OCI-LY3 (cell line): ENCODE data around the gene GNAZ.

Source experiments
- H2AFZ ChIP-seq: fragments of 200-600, 300-600 bp; shearing (Covaris generic); 2 replicates; pipeline ENCODE4 v1.6.0; 2014; ENCODE audit warnings: antibody characterized with exemption, low read depth, low read length
- H3K27ac ChIP-seq: fragments of 200-600, 300-600 bp; sonication (generic); 2 replicates; pipeline ENCODE4 v1.5.1; 2014; ENCODE audit warnings: mild to moderate bottlenecking, low read length, moderate library complexity, mixed read lengths
- H3K27me3 ChIP-seq: fragments of 200-600, 300-600 bp; sonication (generic); 2 replicates; pipeline ENCODE4 v1.6.1; 2014; ENCODE audit warnings: low read depth, low read length, mixed read lengths
- H3K36me3 ChIP-seq: fragments of 200-600, 300-600 bp; sonication (generic); replicated peaks from 2 replicates; pipeline ENCODE3; 2014; ENCODE audit warnings: low read depth, low read length, mixed read lengths
- H3K4me1 ChIP-seq: fragments of 300-600, 200-600 bp; sonication (generic); 2 replicates; pipeline ENCODE4 v1.6.1; 2014; ENCODE audit warnings: low read length, mixed read lengths
- H3K4me2 ChIP-seq: fragments of 200-600, 300-600 bp; sonication (generic); 2 replicates; pipeline ENCODE4 v1.6.1; 2014; ENCODE audit warnings: low read length, mixed read lengths
- H3K4me3 ChIP-seq: fragments of 300-600, 200-600 bp; sonication (generic); 2 replicates; pipeline ENCODE4 v1.5.1; 2014; ENCODE audit warnings: antibody characterized with exemption, mild to moderate bottlenecking, low read length, moderate library complexity
- H3K79me2 ChIP-seq: fragments of 300-600, 200-600 bp; shearing (Covaris generic); 2 replicates; pipeline ENCODE4 v1.6.1; 2014; ENCODE audit warnings: mild to moderate bottlenecking, low read length, mixed read lengths
- H3K9ac ChIP-seq: fragments of 300-600, 200-600 bp; shearing (Covaris generic); 2 replicates; pipeline ENCODE4 v1.6.0; 2014; ENCODE audit warnings: mild to moderate bottlenecking, low read length, moderate library complexity
- H3K9me3 ChIP-seq: fragments of 200-600, 300-600 bp; shearing (Covaris generic); 2 replicates; pipeline ENCODE4 v1.6.1; 2014; ENCODE audit warnings: low read length, mixed read lengths; ENCODE audit not compliant: insufficient read depth
- H4K20me1 ChIP-seq: fragments of 200-600, 300-600 bp; sonication (generic); 2 replicates; pipeline ENCODE4 v1.6.1; 2016; ENCODE audit warnings: low read length, mixed read lengths; ENCODE audit not compliant: insufficient read depth
- EZH2phosphoT487 ChIP-seq: fragments of 200-600 bp; shearing (Covaris generic); IDR thresholded peaks from 2 replicates; pipeline ENCODE4 v1.6.1; 2018; ENCODE audit warnings: antibody characterized with exemption, mixed run types, low read depth
- TF ChIP-seq, protein P1 (sequence below): fragments of 200-600, 300-600 bp; sonication (generic); IDR thresholded peaks from 2 replicates; pipeline ENCODE4 v1.5.1; 2014; ENCODE audit warnings: antibody characterized with exemption, low read length, low read depth

GNAZ gene

DNA sequence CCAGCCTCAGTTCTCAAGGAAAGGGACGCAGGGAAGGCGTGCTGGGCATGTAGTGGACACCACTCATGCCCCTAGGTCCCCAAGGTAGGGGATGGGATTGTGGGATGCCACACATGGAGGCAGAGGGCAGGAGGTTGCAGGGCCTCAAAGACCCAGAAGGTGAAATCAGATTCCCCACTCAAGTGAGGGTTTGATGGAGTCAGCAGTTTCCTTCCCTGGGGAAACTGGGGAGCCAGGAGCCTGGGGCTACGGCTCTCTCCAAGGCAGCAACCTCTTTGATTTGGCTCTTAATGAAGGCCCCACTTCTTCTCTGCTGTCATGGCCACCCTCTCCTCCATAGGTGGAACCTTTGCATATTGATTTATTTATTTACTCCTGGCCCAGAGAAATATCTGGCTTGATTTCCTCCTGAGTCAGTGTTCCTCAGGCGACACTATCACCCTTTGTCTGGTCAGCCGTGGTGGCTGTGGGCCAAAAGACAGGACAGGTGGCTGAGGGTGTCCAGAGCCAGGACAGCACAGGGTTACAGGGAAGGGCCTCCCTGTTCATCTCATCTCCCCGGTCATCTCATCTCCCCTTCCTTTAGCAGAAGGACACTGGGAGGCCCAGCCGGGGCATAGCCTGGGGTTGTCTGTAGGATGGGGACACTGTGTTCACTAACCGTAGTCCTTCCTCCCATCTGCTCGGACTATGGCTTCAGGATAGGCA lies 9.6 kb downstream of the GNAZ start:
- no peak for TF ChIP-seq EZH2phosphoT487
- TF ChIP-seq, protein P1, sequence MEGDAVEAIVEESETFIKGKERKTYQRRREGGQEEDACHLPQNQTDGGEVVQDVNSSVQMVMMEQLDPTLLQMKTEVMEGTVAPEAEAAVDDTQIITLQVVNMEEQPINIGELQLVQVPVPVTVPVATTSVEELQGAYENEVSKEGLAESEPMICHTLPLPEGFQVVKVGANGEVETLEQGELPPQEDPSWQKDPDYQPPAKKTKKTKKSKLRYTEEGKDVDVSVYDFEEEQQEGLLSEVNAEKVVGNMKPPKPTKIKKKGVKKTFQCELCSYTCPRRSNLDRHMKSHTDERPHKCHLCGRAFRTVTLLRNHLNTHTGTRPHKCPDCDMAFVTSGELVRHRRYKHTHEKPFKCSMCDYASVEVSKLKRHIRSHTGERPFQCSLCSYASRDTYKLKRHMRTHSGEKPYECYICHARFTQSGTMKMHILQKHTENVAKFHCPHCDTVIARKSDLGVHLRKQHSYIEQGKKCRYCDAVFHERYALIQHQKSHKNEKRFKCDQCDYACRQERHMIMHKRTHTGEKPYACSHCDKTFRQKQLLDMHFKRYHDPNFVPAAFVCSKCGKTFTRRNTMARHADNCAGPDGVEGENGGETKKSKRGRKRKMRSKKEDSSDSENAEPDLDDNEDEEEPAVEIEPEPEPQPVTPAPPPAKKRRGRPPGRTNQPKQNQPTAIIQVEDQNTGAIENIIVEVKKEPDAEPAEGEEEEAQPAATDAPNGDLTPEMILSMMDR: no peak

DNA sequence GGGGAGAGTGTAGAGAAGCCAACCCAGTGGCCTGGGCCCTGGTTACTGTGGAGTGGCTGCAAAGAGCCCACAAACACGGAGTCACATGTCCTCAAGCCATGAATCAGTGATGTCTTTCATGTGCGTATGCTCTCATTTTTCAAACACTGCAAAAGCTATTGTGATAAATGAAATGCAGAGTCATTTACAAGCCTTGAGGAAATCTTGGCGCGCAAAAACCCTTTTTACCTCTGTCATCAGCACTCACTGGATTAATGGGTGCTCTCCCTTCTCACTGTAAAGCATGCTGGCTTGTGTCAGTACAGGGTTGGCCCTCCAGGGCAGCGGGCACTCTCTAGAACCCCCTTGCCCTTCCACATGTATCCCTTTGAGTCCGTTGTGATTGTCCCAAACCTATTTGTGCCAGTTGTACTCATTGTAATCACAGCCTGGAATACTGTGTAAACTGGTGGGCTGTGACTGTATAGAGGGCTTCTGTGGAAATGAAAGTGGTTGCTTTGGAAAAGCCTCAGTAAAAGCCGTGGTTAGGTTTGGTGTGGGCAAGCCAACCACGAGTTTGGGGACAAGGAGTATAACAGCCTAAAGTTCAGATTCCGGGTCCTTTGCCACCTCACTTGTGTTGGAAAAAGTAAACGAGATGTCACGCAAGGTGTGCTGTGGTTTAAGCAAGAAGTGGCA lies 10.4 kb downstream of the GNAZ start:
- Histone ChIP-seq H3K27ac (no peak overlapping the region), H3K4me1 (no peaks in the 10 kb centered on the region), H2AFZ (no peak overlapping the region), H3K27me3 (no peaks in the 10 kb centered on the region), H3K36me3 (peaks cover 41% of the 10 kb centered on the region), H3K4me3 (no peak overlapping the region), H3K9ac (no peak overlapping the region), H3K9me3 (no peaks in the 10 kb centered on the region), H3K4me2 (no peak overlapping the region), H4K20me1 (peaks cover 96% of the 10 kb centered on the region), H3K79me2 (peaks cover 96% of the 10 kb centered on the region)
- TF ChIP-seq, protein P1: no peak
- no peak for TF ChIP-seq EZH2phosphoT487

More for the DNA sequence above, 9.6 kb downstream of the GNAZ start:
- peaks cover 96% of the 10 kb centered on the region for H4K20me1 ChIP-seq
- H3K4me1 ChIP-seq: no peaks in the 10 kb centered on the region
- no peaks in the 10 kb centered on the region for H3K27me3 ChIP-seq
- H2AFZ ChIP-seq: no peak overlapping the region
- H3K9me3 ChIP-seq: no peaks in the 10 kb centered on the region
- H3K27ac ChIP-seq: no peak overlapping the region
- H3K4me2 ChIP-seq: no peak overlapping the region
- H3K4me3 ChIP-seq: no peak overlapping the region
- H3K9ac ChIP-seq: no peak overlapping the region
- H3K36me3 ChIP-seq: peaks cover 49% of the 10 kb centered on the region
- peaks cover 96% of the 10 kb centered on the region for H3K79me2 ChIP-seq

DNA sequence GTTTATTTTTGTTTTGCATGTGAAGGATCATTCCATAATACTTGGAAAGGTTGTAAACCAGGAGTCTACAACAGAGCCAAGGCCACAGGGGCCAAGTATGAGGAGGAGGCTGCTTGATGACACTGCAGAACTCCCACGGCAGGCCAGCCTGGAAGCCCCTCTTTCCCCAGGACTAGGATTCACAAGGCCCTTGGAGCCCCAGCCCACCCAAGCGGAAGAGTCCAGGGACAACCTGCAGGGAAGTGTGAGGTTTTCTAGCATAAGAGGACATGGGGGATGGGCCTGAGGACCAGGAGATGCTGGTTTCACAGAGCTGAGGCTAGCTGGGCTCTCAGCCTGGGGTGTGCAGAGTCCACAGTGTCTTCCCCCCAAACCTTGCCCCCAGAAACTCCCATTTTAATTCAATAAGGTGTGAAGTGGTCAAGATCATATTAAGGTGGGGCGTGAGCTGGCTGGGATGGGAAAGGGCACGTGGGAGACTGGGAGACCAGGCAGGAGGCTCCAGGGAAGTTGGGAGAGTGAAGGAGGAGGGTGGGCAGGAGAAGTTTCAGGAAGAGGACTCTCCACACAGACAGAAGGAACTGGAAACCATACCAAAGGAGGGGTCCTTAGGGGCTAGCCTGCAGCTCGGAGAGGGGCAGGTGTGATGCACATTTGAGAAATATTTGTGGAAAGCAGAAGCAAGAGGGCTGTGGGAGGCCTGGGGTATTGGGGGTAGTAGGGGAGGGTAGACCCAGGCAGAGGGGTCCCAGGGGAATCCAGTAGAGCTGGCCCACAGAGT lies 12.4 kb downstream of the GNAZ start:
- Histone ChIP-seq H3K36me3 (peaks cover 27% of the 10 kb centered on the region), H3K27ac (no peak overlapping the region), H3K4me1 (peaks cover 16% of the 10 kb centered on the region), H3K4me2 (no peak overlapping the region), H3K9me3 (no peaks in the 10 kb centered on the region), H3K9ac (no peak overlapping the region), H3K79me2 (peaks cover 96% of the 10 kb centered on the region), H3K27me3 (no peaks in the 10 kb centered on the region), H4K20me1 (peaks cover 91% of the 10 kb centered on the region), H3K4me3 (no peak overlapping the region), H2AFZ (no peak overlapping the region)
- TF ChIP-seq EZH2phosphoT487: no peak
- TF ChIP-seq, protein P1: no peak
